Muscle layer of duodenum (tissue), 2 donors: ENCODE results near the gene SPAAR.

ENCODE experiments used
- H3K27ac ChIP-seq: one replicate; pipeline ENCODE4 v1.7.0; 2013; ENCODE audit warnings: mild to moderate bottlenecking, low read length
- H3K27me3 ChIP-seq: one replicate; pipeline ENCODE4 v1.7.0; 2013; ENCODE audit warnings: low read depth, mild to moderate bottlenecking, control low read depth, low read length
- H3K36me3 ChIP-seq, 2 donors: one replicate each; pipeline ENCODE4 v1.7.0; 2013; ENCODE audit warnings: low read length in 2 of 2, control low read depth in 1 of 2, mild to moderate bottlenecking in 1 of 2; ENCODE audit not compliant: insufficient read depth in 2 of 2, control insufficient read depth in 1 of 2
- H3K4me1 ChIP-seq, 2 donors: one replicate each; pipeline ENCODE4 v1.7.0; 2013; ENCODE audit warnings: low read length in 2 of 2, mild to moderate bottlenecking in 2 of 2, control low read depth in 1 of 2, moderate library complexity in 1 of 2; ENCODE audit not compliant: insufficient read depth in 2 of 2, control insufficient read depth in 1 of 2
- H3K4me3 ChIP-seq, 2 donors: one replicate each; pipeline ENCODE4 v1.7.0; 2013; ENCODE audit warnings: low read length in 2 of 2, low read depth in 1 of 2, mild to moderate bottlenecking in 1 of 2
- H3K9me3 ChIP-seq, 2 donors: one replicate each; pipeline ENCODE4 v1.7.0; 2013; ENCODE audit warnings: low read length in 2 of 2, control low read depth in 1 of 2, mild to moderate bottlenecking in 1 of 2; ENCODE audit not compliant: control insufficient read depth in 1 of 2
- donor health status: healthy.

The SPAAR gene

GRCh38 chr9:35905051-35905781 is 4.1 kb upstream of the SPAAR start:
- Histone ChIP-seq H3K4me1 (peaks cover 41 to 61% of the 10 kb centered on the region in 2 donors), H3K27ac (peak overlapping the region; percentile 60), H3K27me3 (no peaks in the 10 kb centered on the region), H3K4me3 (peak overlapping the region in 1 of 2 donors; percentile 20), H3K9me3 (no peaks in the 10 kb centered on the region), H3K36me3 (peaks cover 0 to 4% of the 10 kb centered on the region in 2 donors)

GRCh38 chr9:35905912-35906679 is 3.2 kb upstream of the SPAAR start, which contains the start of gene HRCT1:
TSS of gene HRCT1 (plus strand) at chr9:35906202. CDS start at chr9:35906288, 86 bp downstream.
- peaks cover 0 to 4% of the 10 kb centered on the region in 2 donors for H3K36me3 ChIP-seq
- H3K27ac ChIP-seq = peak within 1 kb of the TSS; percentile 88
- peaks cover 48 to 69% of the 10 kb centered on the region in 2 donors for H3K4me1 ChIP-seq
- no peaks in the 10 kb centered on the region for H3K27me3 ChIP-seq
- H3K9me3 ChIP-seq = no peaks in the 10 kb centered on the region
- peak within 1 kb of the TSS; percentile 3 to 39 for H3K4me3 ChIP-seq

DNA sequence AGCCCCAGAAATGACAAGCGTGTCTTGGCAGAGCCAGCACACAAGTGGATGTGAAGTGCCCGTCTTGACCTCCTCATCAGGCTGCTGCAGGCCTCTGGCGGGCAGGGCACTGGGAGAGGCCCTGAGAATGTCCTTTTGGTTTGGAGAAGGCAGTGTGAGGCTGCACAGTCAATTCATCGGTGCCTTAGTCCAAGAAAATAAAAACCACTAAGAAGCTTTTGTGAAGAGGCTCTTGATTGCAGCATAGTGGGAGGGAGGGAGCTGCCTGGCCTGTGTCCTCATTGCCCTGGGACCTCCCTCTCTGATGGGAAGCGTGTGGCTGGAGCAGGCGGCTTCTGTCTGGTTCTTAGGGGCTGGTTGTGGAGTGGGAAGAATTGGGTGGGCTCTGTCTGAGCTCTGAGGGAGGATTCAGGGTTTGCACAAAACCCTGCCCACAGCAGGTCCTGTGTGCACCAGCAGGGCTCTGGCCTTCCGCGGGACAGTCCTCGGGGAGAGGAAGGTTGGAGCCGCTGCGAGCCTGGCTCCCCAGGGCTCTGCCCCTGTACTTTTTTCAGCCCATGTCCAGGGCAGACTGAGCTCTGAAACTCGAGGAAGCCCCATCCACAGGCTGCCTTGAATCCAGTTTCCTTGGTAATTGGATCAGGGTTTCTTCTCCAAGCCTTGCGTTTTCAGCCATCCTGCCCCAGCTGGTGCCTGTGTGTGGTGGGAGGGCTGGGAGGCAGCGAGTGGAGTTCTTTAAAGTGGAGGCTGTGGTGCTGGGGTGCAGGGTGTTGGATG is 2.2 kb upstream of the SPAAR start:
- peaks cover 48 to 69% of the 10 kb centered on the region in 2 donors for H3K4me1 ChIP-seq
- peak overlapping the region; percentile 88 for H3K27ac ChIP-seq
- no peaks in the 10 kb centered on the region for H3K27me3 ChIP-seq
- no peaks in the 10 kb centered on the region for H3K9me3 ChIP-seq
- peaks cover 0 to 4% of the 10 kb centered on the region in 2 donors for H3K36me3 ChIP-seq
- peak overlapping the region; percentile 18 to 39 for H3K4me3 ChIP-seq

GRCh38 chr9:35907711-35908503 is 1.4 kb upstream of the SPAAR start:
- Histone ChIP-seq H3K36me3 (peaks cover 0 to 4% of the 10 kb centered on the region in 2 donors), H3K9me3 (no peaks in the 10 kb centered on the region), H3K4me3 (peak overlapping the region; percentile 18 to 39), H3K4me1 (peaks cover 48 to 69% of the 10 kb centered on the region in 2 donors), H3K27ac (peak overlapping the region; percentile 88), H3K27me3 (no peaks in the 10 kb centered on the region)

DNA sequence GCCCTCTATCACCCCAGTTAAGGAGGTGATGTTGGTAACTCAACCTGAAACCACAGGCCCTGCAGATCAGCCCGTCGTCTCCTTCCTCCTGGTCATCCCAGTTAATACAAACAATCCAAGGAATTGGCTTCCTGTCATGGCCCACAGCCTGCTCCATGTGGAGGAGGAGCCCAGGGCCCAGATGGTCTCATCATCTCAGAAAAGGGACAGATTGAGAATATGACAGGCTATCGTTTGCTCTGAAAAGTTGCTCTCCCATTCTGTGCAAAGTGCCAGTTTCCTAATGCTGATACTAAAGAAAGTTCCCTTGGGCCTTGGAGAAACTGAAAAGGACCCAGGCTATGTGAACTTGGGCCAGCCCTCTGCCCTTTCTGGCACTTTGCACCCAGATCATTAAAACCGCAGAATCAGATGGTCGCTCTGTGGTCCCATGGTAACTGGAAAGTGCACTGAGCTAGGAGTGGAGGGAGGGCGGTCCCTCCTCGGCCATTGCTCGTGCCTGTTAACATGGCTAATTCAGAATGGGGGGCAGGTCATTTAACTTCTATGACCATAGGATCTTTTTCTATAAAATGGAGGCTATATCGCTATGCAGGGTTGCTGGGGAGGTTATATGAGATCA is 675 bp upstream of the SPAAR start:
- Histone ChIP-seq H3K4me1 (peaks cover 48 to 69% of the 10 kb centered on the region in 2 donors), H3K4me3 (peak overlapping the region in 1 of 2 donors; percentile 18), H3K36me3 (peaks cover 0 to 4% of the 10 kb centered on the region in 2 donors), H3K9me3 (no peaks in the 10 kb centered on the region), H3K27ac (peak overlapping the region; percentile 88), H3K27me3 (no peaks in the 10 kb centered on the region)

GRCh38 chr9:35909687-35910612 is 660 bp downstream of the SPAAR start:
- Histone ChIP-seq H3K4me3 (no peak overlapping the region), H3K9me3 (no peaks in the 10 kb centered on the region), H3K27me3 (no peaks in the 10 kb centered on the region), H3K27ac (peak overlapping the region; percentile 88), H3K4me1 (peaks cover 51 to 60% of the 10 kb centered on the region in 2 donors), H3K36me3 (peaks cover 0 to 4% of the 10 kb centered on the region in 2 donors)

DNA sequence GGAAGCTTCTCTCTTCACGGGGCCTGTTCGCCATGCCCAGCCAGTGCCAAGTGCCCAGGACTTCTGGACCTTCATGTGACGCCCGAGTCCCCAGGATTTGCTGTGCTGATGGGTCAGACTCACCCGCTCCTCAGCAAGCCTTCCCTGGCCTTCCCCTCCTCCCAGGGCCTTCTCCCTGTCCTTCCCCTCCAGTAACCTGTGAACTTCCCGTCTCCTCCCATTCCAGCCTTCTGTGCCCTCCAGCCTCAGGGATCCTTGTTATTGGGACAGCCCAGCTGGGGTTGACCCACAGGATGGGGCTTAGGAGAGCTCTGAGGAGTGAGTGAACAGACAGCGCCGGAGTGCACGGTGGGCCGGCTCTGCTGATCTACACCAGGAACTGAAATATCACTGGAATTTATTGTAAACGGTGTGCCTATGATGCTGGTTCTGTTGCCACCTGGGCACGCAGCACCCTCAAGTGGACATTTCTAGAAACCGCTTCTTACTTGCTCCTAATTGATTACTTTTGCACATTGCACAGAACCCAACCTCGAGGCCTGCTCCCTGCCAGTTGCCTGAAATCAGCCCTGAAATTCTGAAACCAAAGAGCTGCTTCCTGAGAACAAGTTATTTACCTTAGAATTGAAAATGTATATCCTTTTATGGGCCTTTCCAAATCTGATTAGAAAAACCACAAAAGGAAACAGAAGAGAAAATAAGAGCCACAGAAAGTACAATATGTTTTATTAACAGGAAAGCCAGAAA is 1.5 kb downstream of the SPAAR start:
- no peak overlapping the region for H3K4me3 ChIP-seq
- no peak overlapping the region for H3K27ac ChIP-seq
- peaks cover 45 to 52% of the 10 kb centered on the region in 2 donors for H3K4me1 ChIP-seq

DNA sequence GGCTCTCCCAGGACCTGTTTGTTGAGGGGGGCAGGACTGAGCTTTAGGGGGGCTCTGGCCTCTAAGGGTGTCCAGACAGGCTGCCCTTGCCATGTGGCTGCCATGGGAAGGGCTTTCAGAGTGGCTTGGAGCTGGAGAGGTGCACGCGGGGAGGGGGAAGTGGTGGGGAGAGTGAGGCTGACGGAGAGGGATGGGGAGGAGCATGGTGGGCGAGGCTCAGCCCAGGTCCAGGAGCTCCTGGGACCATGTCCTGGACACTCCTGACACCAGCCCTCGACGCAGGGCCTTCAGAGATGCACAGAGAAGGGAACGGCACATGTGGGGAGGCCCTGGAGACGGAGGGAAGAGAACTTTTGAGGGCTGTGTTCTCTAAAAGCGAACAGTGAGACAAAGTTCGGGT is 2.4 kb downstream of the SPAAR start:
- Histone ChIP-seq H3K27me3 (no peaks in the 10 kb centered on the region), H3K4me3 (no peak overlapping the region), H3K4me1 (peaks cover 39 to 43% of the 10 kb centered on the region in 2 donors), H3K27ac (no peak overlapping the region), H3K9me3 (no peaks in the 10 kb centered on the region), H3K36me3 (peaks cover 0 to 4% of the 10 kb centered on the region in 2 donors)

More for the DNA sequence above, 1.5 kb downstream of the SPAAR start:
- no peaks in the 10 kb centered on the region for H3K9me3 ChIP-seq
- H3K36me3 ChIP-seq = peaks cover 0 to 4% of the 10 kb centered on the region in 2 donors
- H3K27me3 ChIP-seq = no peaks in the 10 kb centered on the region

GRCh38 chr9:35912791-35913400 is 3.6 kb downstream of the SPAAR start:
- Histone ChIP-seq H3K27me3 (no peaks in the 10 kb centered on the region), H3K4me3 (no peak overlapping the region), H3K4me1 (peaks cover 31 to 32% of the 10 kb centered on the region in 2 donors), H3K9me3 (no peaks in the 10 kb centered on the region), H3K36me3 (no peaks in the 10 kb centered on the region), H3K27ac (no peak overlapping the region)
